CD1c-positive myeloid dendritic cell (primary cell): Measurements from ENCODE around the gene ASCL3.
"Not testable (repeated sequence)": the region's sequence is repeated elsewhere in the genome, so short reads cannot be mapped to it uniquely, and the experiment has no call there.

ENCODE experiments used
- DNase-seq: peaks from one replicate; pipeline ENCODE4 v3.0.0-alpha.2; 2016; ENCODE audit errors: extremely low spot score

The ASCL3 gene

DNA sequence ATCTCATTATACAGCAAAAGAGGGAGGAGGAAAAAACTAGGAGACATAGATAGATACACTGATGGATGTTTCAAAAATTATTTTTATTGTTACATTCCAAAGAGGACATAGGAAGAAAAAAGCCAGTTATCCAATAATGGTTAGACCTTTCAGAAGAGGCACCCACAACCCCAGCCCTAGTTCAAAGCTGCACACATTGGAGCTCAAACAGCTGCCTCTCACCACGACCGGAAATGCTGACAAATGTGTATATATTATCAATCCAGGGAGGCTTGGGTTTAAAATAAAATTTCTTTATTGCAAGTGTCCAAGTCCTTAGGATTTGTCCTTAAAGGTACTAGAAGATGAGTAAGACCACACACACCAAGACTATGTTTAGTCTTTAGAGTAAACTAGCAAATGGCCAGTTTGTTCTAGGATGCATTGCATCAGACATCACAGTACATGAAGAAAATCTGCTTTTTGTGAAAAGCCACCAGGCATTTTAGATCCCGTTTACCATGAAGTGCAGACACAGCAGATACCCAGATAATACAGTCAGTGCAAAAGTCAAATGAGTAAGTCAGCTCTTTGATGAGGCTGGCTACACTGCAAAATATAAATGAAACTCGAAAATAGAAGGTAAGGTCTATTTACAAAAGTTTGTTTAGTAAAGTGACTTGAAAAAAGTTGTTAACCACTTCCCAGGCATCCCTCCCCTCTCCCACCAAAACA is 4.6 kb upstream of the ASCL3 start:
- DNase-seq: no peak

- no peak for DNase-seq
These were observed 1.3 kb downstream of the ASCL3 start for GRCh38 chr11:8941341-8942103.

DNA sequence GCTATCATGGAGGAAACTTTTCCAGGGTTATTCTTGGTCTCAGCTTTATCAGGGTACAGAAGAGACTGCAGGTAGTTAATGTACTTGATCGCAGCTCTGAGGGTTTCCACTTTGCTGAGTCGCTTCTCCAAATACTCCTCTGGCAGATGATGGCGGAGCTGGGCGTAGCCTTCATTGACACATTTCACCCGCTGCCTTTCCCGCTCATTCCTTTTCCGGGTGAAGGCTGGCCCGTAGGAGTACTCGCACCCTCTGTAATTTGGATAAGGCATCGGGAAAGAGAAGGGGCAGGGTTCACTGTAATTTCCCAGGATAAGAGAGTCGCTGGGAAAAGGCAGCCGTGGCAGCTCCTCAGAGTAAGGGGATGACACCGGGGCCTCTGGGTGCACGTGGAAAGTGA is 5.2 kb downstream of the ASCL3 start:
- no peak for DNase-seq

GRCh38 chr11:8937159-8937558 is 5.7 kb downstream of the ASCL3 start:
- no peak for DNase-seq

DNA sequence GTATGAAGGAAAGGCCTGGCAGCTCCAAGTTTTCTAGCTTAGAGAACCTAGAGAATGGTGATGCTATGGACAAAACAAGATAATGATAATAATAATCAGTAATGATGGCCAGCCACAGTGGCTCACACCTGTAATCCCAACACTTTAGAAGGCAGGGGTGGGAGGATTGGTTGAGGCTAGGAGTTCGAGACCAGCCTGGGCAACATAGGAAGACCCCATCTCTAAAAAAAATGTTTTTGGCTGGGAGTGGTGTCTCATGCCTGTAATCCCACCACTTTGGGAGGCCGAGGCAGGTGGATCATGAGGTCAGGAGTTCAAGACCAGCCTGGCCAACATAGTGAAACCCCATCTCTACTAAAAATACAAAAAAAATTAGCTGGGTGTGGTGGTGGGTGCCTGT is 7.0 kb downstream of the ASCL3 start:
- DNase-seq: not testable (repeated sequence)

GRCh38 chr11:8934742-8935488 is 7.9 kb downstream of the ASCL3 start:
- DNase-seq: no peak

DNA sequence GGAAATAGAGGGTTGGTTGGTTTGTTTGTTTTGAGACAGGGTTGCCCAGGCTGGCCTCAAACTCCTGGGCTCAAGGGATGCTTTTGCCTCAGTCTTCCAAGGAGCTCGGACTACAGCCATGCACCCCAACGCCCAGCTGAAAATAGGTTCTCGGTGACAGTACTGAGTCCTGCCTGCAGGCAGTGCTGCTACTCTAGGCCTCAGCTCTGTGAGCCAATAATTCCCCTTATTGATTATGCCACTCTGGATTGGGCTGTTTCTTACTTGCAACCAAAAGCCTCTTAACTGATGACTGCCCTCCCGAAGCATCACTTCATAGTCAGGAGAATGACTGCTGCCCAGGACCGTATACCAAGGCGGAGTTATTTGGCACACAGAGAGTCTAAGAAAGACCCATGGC is 8.9 kb downstream of the ASCL3 start:
- DNase-seq: no peak

DNA sequence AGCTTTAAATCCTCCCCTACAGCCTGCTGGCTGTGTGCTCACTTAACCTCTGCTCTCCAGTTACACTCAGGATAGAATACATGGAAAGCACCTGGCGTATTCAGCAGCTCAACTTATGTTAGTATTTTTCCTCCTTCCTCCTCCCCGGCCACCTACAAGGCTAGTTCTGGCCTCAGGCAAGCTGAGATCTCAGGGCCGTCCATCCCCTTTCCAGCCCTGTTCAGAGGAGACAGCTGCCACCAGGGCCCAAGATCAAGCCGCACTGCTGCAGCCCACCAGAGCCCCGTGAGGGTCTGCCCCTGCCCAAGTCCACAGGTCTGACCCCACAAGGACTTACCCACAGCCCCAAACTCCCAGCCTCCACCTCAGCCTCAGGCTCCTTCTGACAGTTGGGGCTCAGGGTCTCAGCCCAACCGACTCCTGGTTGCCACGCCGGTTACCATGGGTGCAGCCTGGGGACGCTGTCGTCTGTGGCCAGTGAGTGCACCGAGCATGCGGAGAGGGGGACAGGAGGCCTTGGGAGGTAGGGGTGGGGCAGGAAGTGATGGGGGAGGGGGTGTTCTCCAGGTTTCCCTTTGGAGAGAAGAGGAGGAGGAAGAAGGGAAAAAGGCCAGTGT is 10.1 kb downstream of the ASCL3 start, which contains the start of gene C11orf16:
Gene C11orf16 (minus strand): TSS at position 384 of the 617 bp plus-strand sequence. CDS start 639 bp downstream, outside the sequence.
- DNase-seq: no peak

GRCh38 chr11:8930456-8931175 is 12.2 kb downstream of the ASCL3 start:
- DNase-seq: no peak

DNA sequence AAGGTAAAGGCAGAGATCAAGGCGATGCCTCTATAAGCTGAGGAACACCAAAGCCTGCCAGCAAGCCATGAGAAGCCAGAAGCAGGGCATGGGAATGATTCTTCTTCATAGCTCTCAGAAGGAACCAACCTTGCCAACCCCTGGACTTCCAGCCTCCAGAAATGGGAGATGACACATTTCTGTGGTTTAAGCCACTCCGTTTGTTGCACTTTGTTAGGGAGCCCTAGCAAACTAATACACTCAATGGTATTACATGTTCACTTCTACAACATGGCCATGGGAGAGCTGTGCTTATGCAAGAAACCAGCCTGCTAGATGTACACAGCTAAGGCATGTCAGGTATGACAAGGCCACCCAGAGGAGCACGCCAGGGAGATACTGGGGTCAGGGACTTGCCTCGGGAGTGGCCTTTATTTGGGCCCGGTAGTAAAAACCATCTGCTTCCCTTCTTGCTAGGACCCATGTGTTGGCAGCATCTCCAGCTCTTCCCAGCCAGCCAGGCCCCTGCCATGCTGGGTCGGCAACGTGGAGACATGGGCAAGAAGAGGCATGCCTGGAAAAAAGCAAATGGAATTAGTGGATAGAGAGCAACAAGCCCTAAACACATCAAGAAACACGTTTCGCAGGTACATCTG is 13.7 kb downstream of the ASCL3 start:
- DNase-seq: no peak

DNA sequence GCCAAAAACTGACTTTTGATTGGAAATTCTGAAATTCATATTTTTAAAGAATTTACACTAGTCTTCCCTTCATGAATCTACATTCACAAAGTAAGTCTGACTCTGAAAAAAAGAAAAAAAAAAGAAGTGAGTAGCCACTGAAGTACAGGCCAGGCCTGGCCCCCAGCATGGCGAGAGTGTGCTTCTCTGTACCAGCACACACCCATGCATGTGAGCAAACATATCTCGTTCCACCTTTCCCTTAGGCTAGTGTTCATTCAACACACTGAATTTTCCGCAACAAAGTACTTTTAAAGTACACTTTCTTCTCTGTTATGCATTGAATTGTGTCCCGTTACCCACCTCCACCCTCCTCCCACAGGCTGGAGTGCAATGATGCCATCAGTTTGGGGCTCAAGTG is 14.6 kb downstream of the ASCL3 start:
- DNase-seq: no peak

- DNase-seq: no peak
These were observed 15.6 kb downstream of the ASCL3 start for GRCh38 chr11:8927233-8927632.

DNA sequence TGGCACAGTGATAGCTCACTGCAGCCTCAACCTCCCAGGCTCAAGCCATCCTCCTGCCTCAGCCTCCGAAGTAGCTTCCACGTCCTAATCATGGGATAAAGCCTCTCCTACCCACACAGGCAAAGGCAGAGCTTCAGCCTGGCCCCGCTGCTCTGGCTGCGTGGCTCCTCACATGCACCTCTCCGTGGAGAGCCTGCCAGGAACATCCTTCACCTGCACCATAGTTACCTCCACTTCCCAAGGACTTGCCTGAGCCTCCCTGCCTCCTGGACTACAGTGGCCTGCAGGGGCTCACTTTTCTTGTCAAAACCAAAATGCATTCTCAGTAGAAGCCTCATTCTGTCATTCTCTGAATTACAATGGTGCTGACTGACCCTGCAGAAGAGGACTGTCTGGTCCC is 16.6 kb downstream of the ASCL3 start:
- no peak for DNase-seq

GRCh38 chr11:8925711-8926110 is 17.1 kb downstream of the ASCL3 start:
- DNase-seq: no peak

GRCh38 chr11:8922691-8923090 is 20.1 kb downstream of the ASCL3 start:
- DNase-seq: no peak

DNA sequence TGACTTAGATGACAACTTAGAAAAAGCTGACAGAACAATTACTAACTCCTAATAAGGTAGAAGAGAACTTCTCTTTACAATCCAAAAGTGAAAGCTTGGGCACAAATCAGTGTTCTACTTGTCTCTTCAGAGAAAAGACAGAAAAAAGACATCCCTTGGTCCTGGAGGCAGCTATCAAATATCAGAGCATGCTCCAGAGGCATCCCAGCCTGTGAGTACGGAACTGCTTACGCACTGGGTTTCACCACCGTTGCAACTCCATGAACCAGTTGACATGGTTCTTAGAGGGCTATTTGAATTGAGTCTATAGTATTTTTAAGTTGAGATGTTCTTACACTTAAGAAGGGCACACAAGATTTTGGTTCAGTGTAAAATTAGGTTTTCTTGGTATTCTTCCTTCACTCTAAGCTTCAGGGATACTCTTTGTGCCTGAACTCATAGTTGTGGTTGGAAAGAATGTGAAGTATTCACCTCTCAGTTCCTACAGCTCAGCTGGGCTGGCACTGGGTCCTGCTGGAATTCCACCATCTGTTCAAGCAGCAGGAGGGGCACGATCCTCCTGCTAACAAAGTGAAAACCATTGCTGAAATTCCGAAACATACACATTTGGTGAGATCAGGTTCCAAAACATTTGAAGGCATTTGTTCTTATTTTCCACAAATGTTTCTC is 25.5 kb downstream of the ASCL3 start:
- no peak for DNase-seq

GRCh38 chr11:8914661-8915018 is 28.2 kb downstream of the ASCL3 start:
- DNase-seq: no peak

DNA sequence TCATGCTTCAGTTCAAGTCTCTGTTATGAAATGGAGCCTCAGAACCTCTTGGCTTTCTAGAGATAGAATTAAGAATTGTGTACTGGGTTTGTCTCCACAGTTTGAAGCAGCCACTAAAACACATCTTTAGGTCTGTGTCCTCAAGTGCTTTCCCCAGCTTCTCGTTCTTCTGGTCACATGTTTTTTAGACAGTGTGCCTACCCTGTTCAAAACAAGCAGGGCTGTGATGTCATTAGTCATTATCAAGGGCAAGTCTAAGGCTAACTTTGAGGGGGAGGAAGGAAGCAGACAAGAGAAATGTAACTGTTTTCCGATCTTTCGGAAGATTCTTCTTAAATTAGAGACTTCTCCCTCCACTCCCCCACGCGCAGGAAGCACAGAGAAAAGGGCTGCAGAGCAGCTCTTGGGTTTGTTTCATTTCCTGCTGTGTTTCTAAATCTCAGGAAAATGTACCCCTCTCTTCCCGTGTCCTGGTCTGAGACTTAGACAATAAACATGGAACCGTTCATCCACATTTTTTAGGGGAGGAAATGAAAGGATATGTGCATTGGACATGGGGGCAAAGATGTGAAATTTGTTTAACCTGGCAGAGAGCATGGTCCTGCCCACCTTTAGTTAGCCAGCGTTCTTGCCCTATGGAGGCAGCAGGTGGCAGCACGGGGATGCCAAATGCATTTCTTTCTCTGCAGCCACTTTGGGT is 28.7 kb downstream of the ASCL3 start:
- DNase-seq: peak; percentile 59

DNA sequence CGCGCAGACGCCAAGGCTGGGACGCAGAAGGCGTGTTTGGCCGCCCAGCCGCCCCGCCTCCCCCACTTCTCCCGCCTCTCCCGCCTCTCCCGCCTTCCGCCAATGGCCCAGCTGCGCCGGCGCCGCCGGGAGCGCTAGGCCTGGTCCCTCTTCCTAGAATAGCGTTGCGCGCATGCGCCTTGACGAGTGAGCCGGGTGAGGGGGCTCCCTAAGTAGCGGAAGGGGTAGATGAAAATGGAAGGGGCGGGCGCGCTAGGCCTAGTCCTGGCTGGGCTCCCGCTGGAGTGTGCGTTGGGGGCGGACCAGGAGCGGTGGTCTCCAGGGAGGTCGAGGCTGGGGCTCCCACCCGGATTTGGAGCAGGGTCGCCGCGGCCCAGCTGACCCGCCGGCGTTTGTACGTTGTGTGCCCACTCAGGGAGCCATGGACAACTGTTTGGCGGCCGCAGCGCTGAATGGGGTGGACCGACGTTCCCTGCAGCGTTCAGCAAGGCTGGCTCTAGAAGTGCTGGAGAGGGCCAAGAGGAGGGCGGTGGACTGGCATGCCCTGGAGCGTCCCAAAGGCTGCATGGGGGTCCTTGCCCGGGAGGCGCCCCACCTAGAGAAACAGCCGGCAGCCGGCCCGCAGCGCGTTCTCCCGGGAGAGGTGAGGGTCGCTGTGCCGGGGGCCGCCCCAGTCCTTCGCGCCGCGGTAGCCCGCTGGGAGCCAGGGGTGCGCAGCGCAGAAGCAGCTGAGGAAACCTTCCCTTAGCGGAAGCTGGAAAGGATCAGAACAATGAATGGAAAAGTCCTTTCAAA is 31.6 kb downstream of the ASCL3 start, which contains the start of gene AKIP1:
Gene AKIP1 (plus strand): TSS at position 161 of the 795 bp plus-strand sequence. CDS start 261 bp downstream, at position 422.
- peak; percentile 94 for DNase-seq
